Measurements from ENCODE around the gene SULT1A2.
"Not testable (repeated sequence)": the region's sequence is repeated elsewhere in the genome, so short reads cannot be mapped to it uniquely, and the experiment has no call there.

Gene SULT1A2

GRCh38 chr16:28546626-28547025 is 50.2 kb downstream of the SULT1A2 start:
- Histone ChIP-seq H4K20me1 (ENCODE audit: low read depth, low read length) (no peaks in the 10 kb centered on the region), H3K4me2 (ENCODE audit: low read depth, low read length, poor library complexity, severe bottlenecking) (no peak overlapping the region), H3F3A (ENCODE audit: insufficient read depth) (no peaks in the 10 kb centered on the region), H3K4me3 (ENCODE audit: insufficient read depth, low read length, poor library complexity, severe bottlenecking) (no peak overlapping the region), H3K79me2 (ENCODE audit: insufficient read depth, low read length) (no peaks in the 10 kb centered on the region), H3K27me3 (ENCODE audit: low read length) (no peaks in the 10 kb centered on the region), H3K9me2 (replicated peaks; ENCODE audit: insufficient read depth, low read length) (no peaks in the 10 kb centered on the region), H3K27ac (ENCODE audit: low read depth, low read length) (no peak overlapping the region), H3K9me3 (ENCODE audit: insufficient read depth, low read length) (no peaks in the 10 kb centered on the region), H3K36me3 (ENCODE audit: low read length) (no peaks in the 10 kb centered on the region), H3K9ac (ENCODE audit: low read length) (no peak overlapping the region), H2AFZ (ENCODE audit: low read depth, low read length, severe bottlenecking) (no peak overlapping the region)
- TF ChIP-seq CTCF (IDR thresholded peaks at IDR 0.05; ENCODE audit: insufficient read depth, low read length, poor library complexity, severe bottlenecking) (no peak), EZH2phosphoT487 (conservative IDR thresholded peaks at IDR 0.05; ENCODE audit: low read length) (no peak)

GRCh38 chr16:28545964-28546363 is 50.9 kb downstream of the SULT1A2 start:
- not testable (repeated sequence) for H3F3A ChIP-seq (ENCODE audit: insufficient read depth); H3K4me3 ChIP-seq (ENCODE audit: insufficient read depth, low read length, poor library complexity, severe bottlenecking); H3K9me2 ChIP-seq (replicated peaks; ENCODE audit: insufficient read depth, low read length); H3K9ac ChIP-seq (ENCODE audit: low read length); H3K9me3 ChIP-seq (ENCODE audit: insufficient read depth, low read length); H2AFZ ChIP-seq (ENCODE audit: low read depth, low read length, severe bottlenecking); H3K36me3 ChIP-seq (ENCODE audit: low read length); H4K20me1 ChIP-seq (ENCODE audit: low read depth, low read length); H3K27ac ChIP-seq (ENCODE audit: low read depth, low read length); H3K27me3 ChIP-seq (ENCODE audit: low read length); H3K4me2 ChIP-seq (ENCODE audit: low read depth, low read length, poor library complexity, severe bottlenecking); H3K79me2 ChIP-seq (ENCODE audit: insufficient read depth, low read length)

- Histone ChIP-seq H3K36me3 (ENCODE audit: low read length) (no peaks in the 10 kb centered on the region), H3F3A (ENCODE audit: insufficient read depth) (no peaks in the 10 kb centered on the region), H3K4me2 (ENCODE audit: low read depth, low read length, poor library complexity, severe bottlenecking) (no peak overlapping the region), H3K9me3 (ENCODE audit: insufficient read depth, low read length) (no peaks in the 10 kb centered on the region), H3K4me3 (ENCODE audit: insufficient read depth, low read length, poor library complexity, severe bottlenecking) (no peak overlapping the region), H3K9ac (ENCODE audit: low read length) (no peak overlapping the region), H3K27ac (ENCODE audit: low read depth, low read length) (no peak overlapping the region), H4K20me1 (ENCODE audit: low read depth, low read length) (no peaks in the 10 kb centered on the region), H2AFZ (ENCODE audit: low read depth, low read length, severe bottlenecking) (no peak overlapping the region), H3K9me2 (replicated peaks; ENCODE audit: insufficient read depth, low read length) (no peaks in the 10 kb centered on the region), H3K79me2 (ENCODE audit: insufficient read depth, low read length) (no peaks in the 10 kb centered on the region), H3K27me3 (ENCODE audit: low read length) (no peaks in the 10 kb centered on the region)
- TF ChIP-seq EZH2phosphoT487 (conservative IDR thresholded peaks at IDR 0.05; ENCODE audit: low read length) = no peak
- TF ChIP-seq CTCF (IDR thresholded peaks at IDR 0.05; ENCODE audit: insufficient read depth, low read length, poor library complexity, severe bottlenecking) = no peak
Observed at GRCh38 chr16:28544998-28545397, 51.9 kb downstream of the SULT1A2 start.

GRCh38 chr16:28543072-28543471 is 53.8 kb downstream of the SULT1A2 start:
- H3K36me3 ChIP-seq (ENCODE audit: low read length) = no peaks in the 10 kb centered on the region
- H2AFZ ChIP-seq (ENCODE audit: low read depth, low read length, severe bottlenecking) = no peak overlapping the region
- no peaks in the 10 kb centered on the region for H4K20me1 ChIP-seq (ENCODE audit: low read depth, low read length)
- TF ChIP-seq CTCF (IDR thresholded peaks at IDR 0.05; ENCODE audit: insufficient read depth, low read length, poor library complexity, severe bottlenecking) = no peak
- no peak for TF ChIP-seq EZH2phosphoT487 (conservative IDR thresholded peaks at IDR 0.05; ENCODE audit: low read length)
- H3K9ac ChIP-seq (ENCODE audit: low read length) = no peak overlapping the region
- H3K9me3 ChIP-seq (ENCODE audit: insufficient read depth, low read length) = no peaks in the 10 kb centered on the region
- no peaks in the 10 kb centered on the region for H3K27me3 ChIP-seq (ENCODE audit: low read length)
- no peak overlapping the region for H3K4me2 ChIP-seq (ENCODE audit: low read depth, low read length, poor library complexity, severe bottlenecking)
- no peaks in the 10 kb centered on the region for H3F3A ChIP-seq (ENCODE audit: insufficient read depth)
- no peaks in the 10 kb centered on the region for H3K79me2 ChIP-seq (ENCODE audit: insufficient read depth, low read length)
- no peak overlapping the region for H3K27ac ChIP-seq (ENCODE audit: low read depth, low read length)
- no peak overlapping the region for H3K4me3 ChIP-seq (ENCODE audit: insufficient read depth, low read length, poor library complexity, severe bottlenecking)
- H3K9me2 ChIP-seq (replicated peaks; ENCODE audit: insufficient read depth, low read length) = no peaks in the 10 kb centered on the region
